HepG2 (cell line): ENCODE measurements around the gene PDCD2L. TPM values are rescaled to one million over a fixed set of nuclear protein-coding genes. Genes with fewer than 3 reads are reported as not detected.

Experiments used
- ELF4 ChIP-seq: sonication (generic); formaldehyde crosslinking; IDR thresholded peaks from 2 replicates; pipeline ENCODE4 v1.5.0; 2020; ENCODE audit warnings: missing genetic modification reagents, mild to moderate bottlenecking, moderate library complexity, borderline replicate concordance
- RERE ChIP-seq: IDR thresholded peaks from 2 replicates; pipeline ENCODE4 v1.6.1; 2016; ENCODE audit warnings: low read depth, missing genetic modification reagents, missing compliant biosample characterization
- RFX1 ChIP-seq: fragments of 450-650 bp; IDR thresholded peaks from 2 replicates; pipeline ENCODE4 v1.6.1; 2017
- SRY ChIP-seq: sonication (generic); formaldehyde crosslinking; IDR thresholded peaks from 2 replicates; pipeline ENCODE4 v1.8.0; 2022; ENCODE audit warnings: mild to moderate bottlenecking, missing genetic modification reagents
- STAT5B ChIP-seq: sonication (generic); formaldehyde crosslinking; IDR thresholded peaks from 2 replicates; pipeline ENCODE4 v1.4.0; 2020; ENCODE audit warnings: missing genetic modification reagents
- TMF1 ChIP-seq: sonication (generic); formaldehyde crosslinking; IDR thresholded peaks from 2 replicates; pipeline ENCODE4 v1.8.1; 2022; ENCODE audit warnings: low read depth, missing genetic modification reagents
- polyA plus RNA-seq, 8 experiments: library from polyadenylated mRNA; depleted of rRNA in 3 of 8; stranded (reverse) in 7 of 8; unstranded in 1 of 8; fragments of >200 nt; fragmentation: Illumina TruSeq in 4 of 8; extraction: Trizol in 4 of 8; gene quantifications; 2 replicates each; pipeline versions ENCODE4 v1.2.1 to v1.2.3, GENCODE V29; 2011 to 2016; ENCODE audit warnings: low read depth in 4 of 8, missing spikeins in 1 of 8, mixed read lengths in 1 of 8; ENCODE audit not compliant: insufficient read depth in 1 of 8
- total RNA-seq, 5 experiments: library from RNA; depleted of rRNA; stranded (reverse); fragments of >200 nt; fragmentation: Illumina TruSeq; extraction: Trizol; gene quantifications; 2 replicates each; pipeline ENCODE4 v1.2.3, GENCODE V29; 2016; ENCODE audit warnings: low read depth in 1 of 5
- TF ChIP-seq, protein P1 (sequence below): sonication (generic); formaldehyde crosslinking; conservative IDR thresholded peaks from 2 replicates; pipeline ENCODE4 v1.4.0; 2020; ENCODE audit warnings: mild to moderate bottlenecking, missing genetic modification reagents, moderate library complexity
- TF ChIP-seq, protein P2 (sequence below): sonication (generic); formaldehyde crosslinking; IDR thresholded peaks from 2 replicates; pipeline ENCODE4 v1.4.0; 2020; ENCODE audit warnings: missing genetic modification reagents, low read depth, mild to moderate bottlenecking, borderline replicate concordance

PDCD2L gene
- total and polyA plus RNA-seq, 2 of the 13 experiments (the other 11 are each of a cell fraction or from before 2014, with no cell fraction given) = 29.3 to 35.2 TPM

DNA sequence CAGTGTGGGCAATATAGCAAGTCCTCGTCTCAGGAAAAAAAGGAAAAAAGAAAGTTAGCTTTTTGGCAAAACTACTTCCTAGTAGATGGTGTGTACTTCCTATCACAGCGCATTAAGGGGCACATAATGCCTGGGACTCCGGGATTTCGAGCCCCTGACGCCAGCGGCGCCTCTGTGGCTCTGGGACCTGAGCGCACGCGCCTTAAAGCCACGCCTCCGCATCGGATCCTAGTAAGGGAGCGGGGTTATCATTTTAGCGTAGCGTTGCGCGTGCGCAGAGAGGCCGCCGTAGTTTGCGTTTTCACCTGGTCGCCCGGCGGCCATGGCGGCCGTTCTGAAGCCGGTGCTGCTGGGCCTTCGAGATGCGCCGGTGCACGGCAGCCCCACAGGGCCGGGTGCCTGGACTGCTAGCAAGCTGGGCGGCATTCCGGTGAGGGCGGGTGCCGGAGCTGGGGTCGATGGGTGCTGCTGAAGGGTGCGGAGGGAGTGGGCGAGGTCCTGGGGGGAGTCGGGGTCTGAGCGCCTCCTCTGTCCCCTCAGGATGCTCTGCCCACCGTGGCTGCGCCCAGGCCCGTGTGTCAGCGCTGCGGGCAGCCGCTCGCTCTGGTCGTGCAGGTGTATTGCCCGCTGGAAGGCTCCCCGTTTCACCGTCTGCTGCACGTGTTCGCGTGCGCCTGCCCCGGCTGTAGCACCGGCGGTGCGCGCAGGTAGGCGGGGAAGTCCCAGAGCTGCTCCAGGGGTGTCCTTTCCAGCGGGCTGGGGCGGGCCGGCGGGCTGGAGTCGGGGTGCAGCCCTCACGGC, at the start of gene PDCD2L (continued):
- TF ChIP-seq, protein P1, sequence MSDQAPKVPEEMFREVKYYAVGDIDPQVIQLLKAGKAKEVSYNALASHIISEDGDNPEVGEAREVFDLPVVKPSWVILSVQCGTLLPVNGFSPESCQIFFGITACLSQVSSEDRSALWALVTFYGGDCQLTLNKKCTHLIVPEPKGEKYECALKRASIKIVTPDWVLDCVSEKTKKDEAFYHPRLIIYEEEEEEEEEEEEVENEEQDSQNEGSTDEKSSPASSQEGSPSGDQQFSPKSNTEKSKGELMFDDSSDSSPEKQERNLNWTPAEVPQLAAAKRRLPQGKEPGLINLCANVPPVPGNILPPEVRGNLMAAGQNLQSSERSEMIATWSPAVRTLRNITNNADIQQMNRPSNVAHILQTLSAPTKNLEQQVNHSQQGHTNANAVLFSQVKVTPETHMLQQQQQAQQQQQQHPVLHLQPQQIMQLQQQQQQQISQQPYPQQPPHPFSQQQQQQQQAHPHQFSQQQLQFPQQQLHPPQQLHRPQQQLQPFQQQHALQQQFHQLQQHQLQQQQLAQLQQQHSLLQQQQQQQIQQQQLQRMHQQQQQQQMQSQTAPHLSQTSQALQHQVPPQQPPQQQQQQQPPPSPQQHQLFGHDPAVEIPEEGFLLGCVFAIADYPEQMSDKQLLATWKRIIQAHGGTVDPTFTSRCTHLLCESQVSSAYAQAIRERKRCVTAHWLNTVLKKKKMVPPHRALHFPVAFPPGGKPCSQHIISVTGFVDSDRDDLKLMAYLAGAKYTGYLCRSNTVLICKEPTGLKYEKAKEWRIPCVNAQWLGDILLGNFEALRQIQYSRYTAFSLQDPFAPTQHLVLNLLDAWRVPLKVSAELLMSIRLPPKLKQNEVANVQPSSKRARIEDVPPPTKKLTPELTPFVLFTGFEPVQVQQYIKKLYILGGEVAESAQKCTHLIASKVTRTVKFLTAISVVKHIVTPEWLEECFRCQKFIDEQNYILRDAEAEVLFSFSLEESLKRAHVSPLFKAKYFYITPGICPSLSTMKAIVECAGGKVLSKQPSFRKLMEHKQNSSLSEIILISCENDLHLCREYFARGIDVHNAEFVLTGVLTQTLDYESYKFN (CRISPR knock-in tag) = no peak; the same call in 1 of the 2 replicates
- TF ChIP-seq SRY (CRISPR knock-in tag) (peak; percentile 82), TMF1 (CRISPR knock-in tag) (peak; percentile 34; the same call in 1 of the 2 replicates), STAT5B (CRISPR knock-in tag) (no peak), RFX1 (no peak), RERE (no peak; the same call in 1 of the 2 replicates), ELF4 (CRISPR knock-in tag) (no peak)
- TF ChIP-seq, protein P2, sequence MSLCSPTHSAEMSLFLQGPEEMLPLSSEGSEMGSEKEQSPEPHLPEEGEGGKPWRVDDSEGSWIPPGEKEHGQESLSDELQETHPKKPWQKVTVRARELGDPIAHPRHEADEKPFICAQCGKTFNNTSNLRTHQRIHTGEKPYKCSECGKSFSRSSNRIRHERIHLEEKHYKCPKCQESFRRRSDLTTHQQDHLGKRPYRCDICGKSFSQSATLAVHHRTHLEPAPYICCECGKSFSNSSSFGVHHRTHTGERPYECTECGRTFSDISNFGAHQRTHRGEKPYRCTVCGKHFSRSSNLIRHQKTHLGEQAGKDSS (CRISPR knock-in tag) = no peak
